ENCODE results near the gene DPF3.

The DPF3 gene

GRCh38 chr14:72739446-72740405 is 154.2 kb downstream of the DPF3 start:
- DNase-seq: no peak

DNA sequence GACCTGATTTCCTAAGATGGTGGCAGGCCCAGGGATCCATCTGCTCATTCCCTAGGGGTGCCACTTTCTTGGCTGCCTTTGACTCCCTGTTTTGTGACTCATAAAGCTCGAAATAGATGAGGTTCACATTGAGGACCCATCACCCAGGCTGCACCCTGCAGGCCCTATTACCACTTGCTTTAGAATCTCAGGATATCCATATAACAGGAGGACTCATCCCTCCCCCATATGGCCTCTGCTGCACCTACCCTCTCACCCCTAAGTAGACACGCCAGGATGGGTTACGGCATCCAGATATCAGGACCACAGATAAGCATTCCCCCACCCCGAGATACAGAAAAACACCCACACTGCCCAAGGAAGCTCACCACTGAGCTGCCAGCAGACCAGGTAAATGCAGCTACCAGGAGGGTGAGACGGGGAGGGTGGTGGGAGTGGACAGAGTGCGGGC is 155.7 kb downstream of the DPF3 start:
- DNase-seq: no peak

DNA sequence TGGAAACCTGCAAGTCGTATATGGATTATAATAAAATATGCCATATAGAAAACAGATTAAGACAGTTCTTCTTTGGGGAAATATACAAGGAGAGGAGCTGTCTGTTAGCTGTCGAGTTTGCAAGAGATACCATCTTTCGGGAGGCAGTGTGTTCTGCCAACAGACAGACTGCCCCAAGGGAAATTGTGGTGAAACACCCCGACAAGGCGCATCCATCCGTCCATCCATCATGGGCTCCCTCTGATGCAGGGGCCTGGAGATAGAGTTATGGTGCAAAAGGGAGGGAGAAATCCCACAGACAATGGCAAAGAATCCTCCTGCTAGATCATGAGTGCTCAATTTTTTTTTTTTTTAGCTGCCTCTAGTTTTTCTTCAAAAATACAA is 156.3 kb downstream of the DPF3 start:
- no peak for DNase-seq

DNA sequence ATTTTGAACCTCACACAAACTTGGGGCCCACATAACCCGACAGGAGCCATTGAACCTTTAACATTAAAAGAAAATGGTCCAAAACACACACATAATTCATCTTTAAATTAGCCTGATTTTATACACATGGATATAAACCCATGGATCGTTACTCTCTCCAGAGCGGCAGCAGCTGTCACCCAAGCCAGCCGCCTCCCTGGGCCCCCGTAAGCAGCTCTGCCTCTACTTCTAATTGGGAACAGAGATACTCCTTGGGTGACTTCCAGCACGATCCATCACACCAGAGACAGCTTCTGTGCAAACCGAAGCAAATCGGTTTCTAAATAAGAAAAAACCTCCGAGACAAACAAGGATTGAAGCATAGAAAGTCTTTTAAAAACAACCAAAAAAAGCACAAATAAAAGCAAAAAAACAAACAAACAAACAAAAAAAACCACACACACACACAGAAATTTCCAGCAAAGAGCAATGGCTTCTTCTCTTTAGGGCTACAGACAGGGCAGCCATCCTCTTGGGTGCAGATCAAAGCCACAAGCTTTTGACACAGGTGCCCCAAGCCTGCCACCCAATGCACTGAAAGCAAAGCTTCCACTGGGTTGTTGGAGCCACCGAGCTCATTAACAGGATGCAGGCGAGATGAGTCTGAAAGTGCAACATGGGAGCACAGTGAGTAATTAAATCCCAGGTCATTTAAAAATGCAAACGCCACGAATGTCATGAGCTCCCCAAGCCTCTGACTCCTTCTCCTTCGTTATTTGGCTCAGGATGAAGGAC is 156.9 kb downstream of the DPF3 start:
- DNase-seq: no peak

- DNase-seq: no peak
Observed at GRCh38 chr14:72736308-72736707, 157.6 kb downstream of the DPF3 start.

GRCh38 chr14:72732022-72732780 is 161.7 kb downstream of the DPF3 start:
- no peak for DNase-seq

DNA sequence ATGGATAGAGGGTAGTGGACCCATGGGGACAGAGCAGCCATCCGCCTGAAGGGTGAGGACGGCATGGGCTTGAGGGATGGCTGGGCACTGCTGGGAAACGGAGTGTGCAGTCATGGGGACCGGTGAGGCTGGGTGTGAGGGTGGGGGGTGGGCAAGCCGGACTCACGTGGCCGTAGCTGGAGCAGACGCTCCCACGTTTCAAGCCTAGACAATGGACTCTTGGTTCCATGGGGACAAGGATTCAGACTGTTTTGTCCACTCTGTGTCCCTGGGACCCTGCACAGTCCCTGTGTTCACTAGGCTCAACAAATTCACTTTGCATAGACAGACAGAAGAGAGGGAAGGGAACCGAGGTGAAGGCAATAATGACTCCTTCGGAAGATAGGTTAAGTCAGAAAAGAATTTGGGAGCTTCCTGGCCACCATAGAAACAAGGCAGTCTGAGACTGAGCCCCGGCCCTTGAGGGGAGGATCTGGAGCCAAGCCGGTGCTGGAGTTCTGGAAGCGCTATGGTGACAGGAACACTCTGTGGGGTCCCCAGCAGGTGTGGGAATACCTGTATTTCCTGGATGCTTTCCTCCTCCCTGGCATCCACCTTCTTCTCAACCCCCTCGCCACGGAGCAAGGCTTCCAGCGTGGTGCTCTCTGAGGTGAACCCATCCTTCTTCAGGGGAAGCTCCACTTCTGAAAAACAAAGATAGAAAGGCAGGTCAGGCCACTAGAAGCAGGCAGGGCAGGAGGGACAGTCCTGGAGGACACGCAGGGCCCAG is 162.5 kb downstream of the DPF3 start:
- no peak for DNase-seq

DNA sequence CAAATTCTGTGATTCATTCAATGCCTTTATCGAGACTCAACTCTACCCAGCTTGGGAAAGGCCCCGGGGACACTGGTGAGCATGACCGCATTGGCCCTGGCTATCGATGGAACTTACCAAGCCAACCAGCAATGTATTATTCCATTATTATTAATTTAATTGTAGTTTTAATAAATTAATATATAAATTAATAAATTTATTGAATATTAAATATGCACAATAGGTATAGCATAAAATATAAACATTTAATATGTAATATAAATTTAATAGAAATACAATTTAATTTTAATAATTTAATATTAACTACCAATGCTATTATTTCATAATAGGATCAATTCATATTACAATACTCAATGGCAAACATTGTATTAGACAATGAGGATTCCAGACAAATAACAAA is 163.4 kb downstream of the DPF3 start:
- no peak for DNase-seq

DNA sequence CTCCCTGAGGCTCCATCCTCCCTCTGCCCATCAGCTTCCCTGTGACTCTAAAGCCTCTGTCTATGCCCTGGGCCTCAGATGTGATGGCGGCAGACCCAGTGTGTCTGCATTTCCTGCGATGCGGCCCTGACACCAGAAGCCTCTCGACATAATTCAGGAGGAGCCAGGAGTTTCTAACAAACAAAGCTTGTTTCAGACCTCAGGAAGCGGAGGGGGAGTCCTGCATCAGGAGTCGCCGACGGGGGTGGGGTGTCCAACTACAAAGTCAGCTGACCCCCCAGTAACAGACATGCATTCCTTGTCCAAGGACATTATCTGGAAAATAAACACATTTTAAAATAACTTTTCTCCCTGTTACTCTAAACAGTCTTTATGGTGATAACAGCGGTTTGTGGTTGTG is 167.5 kb downstream of the DPF3 start:
- DNase-seq: no peak

GRCh38 chr14:72723858-72724530 is 169.9 kb downstream of the DPF3 start:
- DNase-seq: no peak

DNA sequence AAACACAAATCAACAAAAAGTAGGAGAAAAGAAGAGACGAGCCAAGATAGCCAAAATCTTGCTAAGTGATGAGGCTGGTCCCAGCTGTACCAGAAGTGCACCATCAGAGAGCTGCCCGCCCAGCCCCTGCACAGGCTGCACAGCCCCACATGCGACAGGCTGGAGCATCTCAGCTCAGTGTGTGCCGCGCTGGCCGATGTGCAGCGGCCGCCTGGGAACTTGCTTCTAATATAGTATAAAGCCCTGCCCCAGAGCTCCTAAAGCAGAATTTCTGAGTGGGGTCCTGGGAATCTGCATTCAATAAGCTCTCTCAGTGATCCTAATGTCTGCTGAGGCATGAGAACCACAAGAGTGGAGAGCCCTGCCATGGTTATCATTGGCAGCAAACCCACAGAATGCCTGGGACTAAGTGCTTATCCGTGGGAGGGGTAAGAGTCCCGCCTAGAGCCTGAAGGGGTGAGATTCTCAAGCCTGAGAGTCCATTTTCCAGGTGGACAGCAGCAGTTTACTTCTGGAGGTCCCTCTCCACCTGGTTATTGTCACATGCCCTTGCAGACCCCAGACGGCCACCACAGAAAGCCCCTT is 171.6 kb downstream of the DPF3 start:
- no peak for DNase-seq

- no peak for DNase-seq
Observed at GRCh38 chr14:72721083-72721482, 172.8 kb downstream of the DPF3 start.

- DNase-seq: no peak
Observed at GRCh38 chr14:72717220-72717619, 176.7 kb downstream of the DPF3 start.

- DNase-seq: no peak
Observed at GRCh38 chr14:72716476-72716875, 177.4 kb downstream of the DPF3 start.

- DNase-seq: no peak
Observed at GRCh38 chr14:72715850-72716228, 178.1 kb downstream of the DPF3 start.

GRCh38 chr14:72715215-72715849 is 178.6 kb downstream of the DPF3 start:
- no peak for DNase-seq

GRCh38 chr14:72714871-72715214 is 179.1 kb downstream of the DPF3 start:
- no peak for DNase-seq

DNA sequence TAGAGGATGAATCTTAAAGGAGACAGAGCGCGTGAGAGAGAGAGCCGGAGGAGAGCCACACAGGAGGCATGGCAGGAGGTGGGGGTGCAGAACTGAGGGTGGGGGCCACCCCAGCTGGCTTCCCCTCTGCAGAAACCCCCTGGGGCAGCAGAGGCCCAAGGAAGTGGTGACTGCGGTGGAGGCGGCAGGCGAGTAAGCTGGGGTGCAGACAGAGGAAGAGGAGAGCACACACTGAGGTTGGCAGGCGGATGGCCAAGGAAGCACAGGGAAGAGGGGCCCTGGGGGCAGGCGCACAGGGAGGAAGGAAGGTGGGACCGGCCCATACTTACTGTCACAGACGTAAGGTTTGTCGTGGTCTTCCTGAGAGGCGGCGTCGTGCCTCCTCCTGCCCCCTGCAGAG is 179.8 kb downstream of the DPF3 start:
- DNase-seq: peak; percentile 21

GRCh38 chr14:72711936-72712335 is 182.0 kb downstream of the DPF3 start:
- no peak for DNase-seq

DNA sequence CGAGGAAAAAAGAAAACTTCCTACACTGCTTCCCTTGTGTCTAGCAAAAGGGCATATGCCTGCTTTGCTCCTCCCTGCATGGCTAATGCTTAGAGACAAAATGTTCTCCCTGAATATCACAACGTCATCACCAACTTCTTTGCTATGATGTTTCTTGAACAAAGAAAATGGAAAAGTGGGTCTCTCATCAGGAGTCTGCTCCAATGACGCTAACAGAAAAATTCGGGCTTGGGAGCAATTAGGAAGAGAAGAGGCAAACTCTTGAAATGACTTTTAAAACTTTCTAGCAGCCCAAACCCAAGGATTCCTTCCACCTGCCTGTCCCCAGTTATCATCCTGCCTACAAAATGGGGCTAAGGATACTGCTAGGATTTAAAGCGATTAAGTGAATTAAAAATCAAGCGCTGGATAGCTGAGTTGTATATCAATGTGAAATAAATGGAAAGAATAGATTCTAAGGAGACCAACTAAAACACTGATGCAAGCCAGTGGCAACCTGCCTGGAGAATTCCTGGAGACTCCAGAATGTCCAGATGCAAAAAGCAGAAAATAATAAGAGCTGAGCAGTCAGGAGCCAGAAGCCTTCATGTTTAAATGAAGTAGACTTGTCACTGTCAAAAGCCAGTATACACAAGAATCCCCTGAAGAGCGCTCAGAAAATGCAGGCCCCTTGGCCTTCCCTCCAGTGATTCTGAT is 183.8 kb downstream of the DPF3 start:
- DNase-seq: no peak
